Endothelial cell of umbilical vein (primary cell): ENCODE measurements around the gene SPIB.

Experiments
- EZH2 ChIP-seq: IDR thresholded peaks from 2 replicates; pipeline ENCODE4 v1.6.1; 2012; ENCODE audit warnings: borderline replicate concordance, low read depth, mild to moderate bottlenecking, moderate library complexity, low read length, inconsistent platforms; ENCODE audit not compliant: severe bottlenecking
- FOS ChIP-seq: IDR thresholded peaks from 2 replicates; pipeline ENCODE4 v1.6.1; 2011; ENCODE audit warnings: mild to moderate bottlenecking, low read length, moderate library complexity, borderline replicate concordance; ENCODE audit not compliant: insufficient read depth
- GATA2 ChIP-seq: IDR thresholded peaks from 2 replicates; pipeline ENCODE4 v1.7.0; 2011; ENCODE audit warnings: low read depth, mild to moderate bottlenecking, moderate library complexity, mixed read lengths, low read length; ENCODE audit not compliant: insufficient read length, insufficient read depth
- MAX ChIP-seq: IDR thresholded peaks from 2 replicates; pipeline ENCODE4 v1.6.1; 2011; ENCODE audit not compliant: insufficient read depth, insufficient read length
- POLR2A ChIP-seq: IDR thresholded peaks from 2 replicates; pipeline ENCODE4 v1.6.1; 2012; ENCODE audit warnings: low read depth, mild to moderate bottlenecking, control low read depth, low read length
- POLR2AphosphoS5 ChIP-seq: IDR thresholded peaks from 2 replicates; pipeline ENCODE4 v1.6.1; 2012; ENCODE audit warnings: low read depth, mild to moderate bottlenecking, control low read depth, low read length, moderate library complexity; ENCODE audit not compliant: insufficient read depth
- TF ChIP-seq, protein P1 (sequence below), 2 donors: IDR thresholded peaks; 1 replicate in 1 of 2; 2 replicates in 1 of 2; pipeline ENCODE4 v1.5.1; 2011; ENCODE audit warnings: low read length in 2 of 2, mild to moderate bottlenecking in 2 of 2, moderate library complexity in 2 of 2, control low read depth in 1 of 2, inconsistent platforms in 1 of 2, low read depth in 1 of 2; ENCODE audit not compliant: insufficient read depth in 1 of 2; ENCODE audit errors: extremely low read depth in 1 of 2

DNA sequence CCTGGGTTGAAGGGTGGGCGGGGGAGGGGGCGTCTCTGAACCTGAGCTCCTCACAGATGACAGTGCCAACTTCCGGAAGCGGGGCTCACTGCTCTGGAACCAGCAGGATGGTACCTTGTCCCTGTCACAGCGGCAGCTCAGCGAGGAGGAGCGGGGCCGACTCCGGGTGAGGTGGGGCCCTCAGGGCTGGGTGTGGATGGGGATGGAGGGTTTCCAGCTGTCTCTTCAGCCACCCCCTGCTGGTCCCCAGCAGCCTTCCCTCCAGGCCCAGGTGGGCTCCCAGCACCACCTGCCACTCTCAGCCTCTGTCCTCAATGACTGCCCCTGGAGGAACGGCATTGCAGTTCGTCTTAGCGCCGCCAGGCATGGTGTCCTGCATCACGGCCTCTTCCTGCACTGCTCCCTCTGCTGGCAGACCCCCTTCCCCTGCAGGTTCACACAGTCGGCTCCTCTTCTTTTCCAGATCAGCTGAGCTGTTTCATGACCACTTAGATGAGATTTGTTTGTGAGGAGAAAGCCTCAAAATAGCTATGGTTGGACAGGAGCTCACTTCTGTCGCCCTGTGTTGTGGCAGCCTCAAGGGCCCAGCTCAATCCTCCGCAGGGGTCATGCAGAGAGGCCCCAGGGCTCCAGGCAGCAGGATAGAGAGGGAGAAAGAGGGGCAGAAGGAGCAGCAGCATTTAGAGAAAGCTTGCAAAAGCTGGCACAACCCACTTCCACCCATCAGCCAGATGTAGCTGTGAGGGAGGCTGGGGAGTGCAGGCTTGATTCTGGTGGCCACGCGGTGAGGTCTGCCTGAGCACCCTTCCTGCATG lies 60.4 kb downstream of the SPIB start:
- TF ChIP-seq GATA2 (no peak), FOS (no peak), POLR2A (no peak), MAX (no peak), EZH2 (no peak), POLR2AphosphoS5 (no peak)
- TF ChIP-seq, protein P1, sequence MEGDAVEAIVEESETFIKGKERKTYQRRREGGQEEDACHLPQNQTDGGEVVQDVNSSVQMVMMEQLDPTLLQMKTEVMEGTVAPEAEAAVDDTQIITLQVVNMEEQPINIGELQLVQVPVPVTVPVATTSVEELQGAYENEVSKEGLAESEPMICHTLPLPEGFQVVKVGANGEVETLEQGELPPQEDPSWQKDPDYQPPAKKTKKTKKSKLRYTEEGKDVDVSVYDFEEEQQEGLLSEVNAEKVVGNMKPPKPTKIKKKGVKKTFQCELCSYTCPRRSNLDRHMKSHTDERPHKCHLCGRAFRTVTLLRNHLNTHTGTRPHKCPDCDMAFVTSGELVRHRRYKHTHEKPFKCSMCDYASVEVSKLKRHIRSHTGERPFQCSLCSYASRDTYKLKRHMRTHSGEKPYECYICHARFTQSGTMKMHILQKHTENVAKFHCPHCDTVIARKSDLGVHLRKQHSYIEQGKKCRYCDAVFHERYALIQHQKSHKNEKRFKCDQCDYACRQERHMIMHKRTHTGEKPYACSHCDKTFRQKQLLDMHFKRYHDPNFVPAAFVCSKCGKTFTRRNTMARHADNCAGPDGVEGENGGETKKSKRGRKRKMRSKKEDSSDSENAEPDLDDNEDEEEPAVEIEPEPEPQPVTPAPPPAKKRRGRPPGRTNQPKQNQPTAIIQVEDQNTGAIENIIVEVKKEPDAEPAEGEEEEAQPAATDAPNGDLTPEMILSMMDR (IDR thresholded peaks at IDR 0.05; ENCODE audit: extremely low read depth in 1 of 2, insufficient read depth in 1 of 2, low read depth in 1 of 2, low read length in 2 of 2): peak; percentile 49 to 56
